ENCODE measurements around the gene PAGE4. TPM values are rescaled to one million over a fixed set of nuclear protein-coding genes. Genes with fewer than 3 reads are reported as not detected.

Gene PAGE4
- not detected for total RNA-seq

- Histone ChIP-seq H3K4me1 (no peaks in the 10 kb centered on the region), H3K27ac (no peak within 1 kb of the TSS), H3K4me3 (no peak within 1 kb of the TSS), H3K27me3 (peaks cover 0 to 4% (median 0%) of the 10 kb centered on the region in 4 donors), H3K9me3 (no peaks in the 10 kb centered on the region), H3K36me3 (no peaks in the 10 kb centered on the region)
- no peak for DNase-seq
- intact Hi-C loops (cut with DNase I): no loop called here
- TF ChIP-seq CTCF (IDR thresholded peaks at IDR 0.05): no peak
- TF ChIP-seq POLR2A (IDR thresholded peaks at IDR 0.05): no peak
- WGBS, 2 donors: 44% methylated on average over 5 of the region's 8 CpGs; no CpG with 5 or more reads in 1 of the 2 donors
These were observed at the start of gene PAGE4 for GRCh38 chrX:49829016-49829415. TSS of gene PAGE4 (plus strand) at chrX:49829303. CDS start at chrX:49830429, 1,126 bp downstream.

- no CpG with 5 or more reads among the region's 1 CpG for WGBS, 2 donors
- intact Hi-C loops (cut with DNase I): no loop called here
- no peaks in the 10 kb centered on the region for H3K36me3 ChIP-seq
These were observed 44.3 kb upstream of the PAGE4 start for GRCh38 chrX:49784747-49785280.

DNA sequence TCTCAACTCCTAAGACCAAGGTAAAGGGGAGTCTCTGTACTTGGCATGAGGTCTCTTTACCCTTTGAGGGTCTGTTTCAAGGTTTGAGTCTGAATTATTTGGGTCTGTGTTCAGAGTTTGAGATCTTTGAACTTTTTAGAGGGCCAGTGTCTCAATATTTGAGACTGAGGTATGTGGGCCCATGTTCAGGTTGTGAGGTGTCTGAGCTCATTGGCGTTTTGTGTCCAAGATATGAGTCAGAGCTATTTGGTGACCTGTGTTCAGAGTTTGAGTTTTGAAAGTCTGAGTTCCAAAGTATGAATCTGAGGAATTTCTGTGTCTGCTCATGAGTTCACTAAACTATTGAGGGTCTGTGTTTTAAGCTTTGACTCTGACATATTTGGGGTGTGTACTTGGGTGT is 36.7 kb upstream of the PAGE4 start:
- DNase-seq: no peak
- intact Hi-C loops (cut with DNase I): no loop called here
- Histone ChIP-seq H3K27me3 (no peaks in the 10 kb centered on the region), H3K4me1 (no peaks in the 10 kb centered on the region), H3K36me3 (no peaks in the 10 kb centered on the region), H3K27ac (no peak overlapping the region), H3K9me3 (no peaks in the 10 kb centered on the region), H3K4me3 (no peak overlapping the region)
- no peak for TF ChIP-seq POLR2A (IDR thresholded peaks at IDR 0.05)
- no peak for TF ChIP-seq CTCF (IDR thresholded peaks at IDR 0.05)
- 38% methylated on average over 1 of the region's 1 CpG; no CpG with 5 or more reads in 1 of the 2 donors for WGBS, 2 donors

More at GRCh38 chrX:49784747-49785280, 44.3 kb upstream of the PAGE4 start:
- no peaks in the 10 kb centered on the region for H3K27me3 ChIP-seq
- H3K4me3 ChIP-seq: no peak overlapping the region
- TF ChIP-seq POLR2A (IDR thresholded peaks at IDR 0.05) (no peak), CTCF (IDR thresholded peaks at IDR 0.05) (no peak)
- DNase-seq: no peak
- H3K9me3 ChIP-seq: no peaks in the 10 kb centered on the region
- H3K27ac ChIP-seq: no peak overlapping the region
- H3K4me1 ChIP-seq: no peaks in the 10 kb centered on the region

DNA sequence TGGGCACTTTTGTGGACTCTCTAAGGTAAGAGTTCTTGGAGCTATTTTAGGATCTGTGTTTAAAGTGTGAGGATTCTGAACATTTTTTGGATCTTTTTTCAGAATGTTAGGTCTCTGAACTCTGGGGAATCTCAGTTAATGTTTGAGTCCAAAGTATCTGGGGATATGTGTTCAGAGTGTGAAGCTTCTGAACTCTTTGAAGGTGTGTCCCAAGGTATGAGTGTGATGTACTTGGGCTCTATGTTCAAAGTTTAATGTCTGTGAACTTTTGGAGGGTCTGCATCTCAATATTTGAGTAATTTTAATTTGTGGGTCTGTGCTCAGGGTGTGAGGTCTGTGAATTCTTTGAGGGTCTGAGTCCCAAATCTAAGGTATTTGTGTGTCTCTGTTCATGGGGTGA is 35.4 kb upstream of the PAGE4 start:
- Histone ChIP-seq H3K4me3 (no peak overlapping the region), H3K4me1 (no peaks in the 10 kb centered on the region), H3K27ac (no peak overlapping the region), H3K9me3 (no peaks in the 10 kb centered on the region), H3K36me3 (no peaks in the 10 kb centered on the region), H3K27me3 (no peaks in the 10 kb centered on the region)
- TF ChIP-seq POLR2A (IDR thresholded peaks at IDR 0.05) (no peak), CTCF (IDR thresholded peaks at IDR 0.05) (no peak)
- DNase-seq: no peak
- intact Hi-C loops (cut with DNase I): no loop called here

GRCh38 chrX:49799828-49800227 is 29.3 kb upstream of the PAGE4 start:
- TF ChIP-seq CTCF (IDR thresholded peaks at IDR 0.05) (no peak), POLR2A (IDR thresholded peaks at IDR 0.05) (no peak)
- H3K27me3 ChIP-seq: no peaks in the 10 kb centered on the region
- 80 to 95% methylated on average over 1 of the region's 1 CpG for WGBS, 2 donors
- intact Hi-C loops (cut with DNase I): no loop called here
- no peak overlapping the region for H3K4me3 ChIP-seq
- H3K4me1 ChIP-seq: no peaks in the 10 kb centered on the region
- no peak overlapping the region for H3K27ac ChIP-seq
- no peak for DNase-seq
- no peaks in the 10 kb centered on the region for H3K36me3 ChIP-seq
- no peaks in the 10 kb centered on the region for H3K9me3 ChIP-seq
